UCSD-AML1 (cell line): ENCODE results near the gene LDLRAD3.

ENCODE experiments used
- DNase-seq: peaks from one replicate; lab custom pipeline; 2025; ENCODE audit not compliant: unreplicated experiment; lab: John Stamatoyannopoulos, UW

LDLRAD3 gene

DNA sequence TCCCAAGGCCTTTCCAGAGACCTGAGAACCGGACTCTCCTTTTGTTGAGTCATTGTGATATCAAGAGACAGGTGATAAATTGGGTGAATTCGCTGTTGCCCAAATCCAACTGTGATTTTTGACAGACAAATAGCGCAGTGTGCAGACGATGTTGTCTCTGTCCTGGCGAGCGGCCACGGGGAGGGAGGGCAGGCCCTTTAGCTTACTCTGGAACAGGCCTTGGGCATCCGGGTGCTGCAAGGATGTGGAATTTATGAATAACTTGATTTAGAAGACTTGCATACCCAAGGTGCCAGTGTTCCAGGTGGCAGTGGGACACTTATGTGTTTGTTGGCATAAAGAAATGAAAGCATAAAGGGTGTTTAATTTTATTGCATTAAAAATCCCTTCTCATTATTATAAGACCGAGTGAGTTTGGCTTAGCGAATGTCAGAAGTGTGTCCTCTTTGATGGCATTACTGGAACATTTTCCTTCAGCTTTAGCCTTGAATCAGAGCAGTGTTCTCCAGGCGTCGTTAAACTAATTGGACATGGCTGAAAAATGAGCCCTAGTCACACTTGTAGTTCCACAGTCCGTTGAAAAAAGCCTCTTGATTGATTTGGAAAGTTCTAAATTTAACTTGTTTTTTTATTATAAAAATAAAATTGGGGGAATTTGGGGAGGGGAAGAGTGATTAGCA lies 9.4 kb downstream of the LDLRAD3 start:
- DNase-seq = no peak

- no peak for DNase-seq
These were observed 10.3 kb downstream of the LDLRAD3 start for GRCh38 chr11:35954205-35954604.

- no peak for DNase-seq
These were observed 11.8 kb downstream of the LDLRAD3 start for GRCh38 chr11:35955636-35956035.

DNA sequence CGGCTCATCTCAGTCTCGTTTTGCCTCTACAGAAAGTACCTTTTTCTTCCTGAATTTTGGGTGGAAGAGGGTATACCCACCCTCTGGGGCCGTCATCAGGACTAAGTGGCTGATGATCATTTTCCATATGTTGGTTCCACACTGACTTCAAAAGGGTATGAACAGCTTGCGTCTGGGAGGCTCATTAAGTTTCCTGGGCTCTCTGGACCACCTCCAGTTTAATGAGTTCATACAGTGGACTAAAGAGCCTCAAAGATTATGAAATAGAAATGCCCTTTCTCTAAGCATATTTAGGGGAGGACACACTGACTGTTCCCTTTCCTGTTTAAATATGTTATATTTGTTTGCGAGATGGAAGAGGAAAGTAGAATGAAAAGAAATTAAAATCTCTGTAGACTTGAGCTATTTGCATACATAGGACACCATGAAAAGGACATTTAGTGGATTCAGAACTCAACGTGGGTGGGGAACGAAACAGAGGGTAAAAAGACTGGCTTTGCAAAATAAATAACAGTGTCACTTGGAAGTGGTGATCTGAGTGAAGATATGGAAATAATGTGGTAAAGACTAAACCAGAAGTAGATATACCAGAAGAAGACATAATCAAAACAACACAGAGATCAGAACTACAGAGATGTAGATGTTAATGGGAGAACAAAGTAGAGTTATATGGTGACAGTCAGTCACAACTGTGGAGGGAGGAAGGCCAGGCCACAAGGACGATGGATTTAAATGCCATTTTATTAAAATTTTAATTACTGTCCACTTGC lies 18.7 kb downstream of the LDLRAD3 start:
- no peak for DNase-seq

DNA sequence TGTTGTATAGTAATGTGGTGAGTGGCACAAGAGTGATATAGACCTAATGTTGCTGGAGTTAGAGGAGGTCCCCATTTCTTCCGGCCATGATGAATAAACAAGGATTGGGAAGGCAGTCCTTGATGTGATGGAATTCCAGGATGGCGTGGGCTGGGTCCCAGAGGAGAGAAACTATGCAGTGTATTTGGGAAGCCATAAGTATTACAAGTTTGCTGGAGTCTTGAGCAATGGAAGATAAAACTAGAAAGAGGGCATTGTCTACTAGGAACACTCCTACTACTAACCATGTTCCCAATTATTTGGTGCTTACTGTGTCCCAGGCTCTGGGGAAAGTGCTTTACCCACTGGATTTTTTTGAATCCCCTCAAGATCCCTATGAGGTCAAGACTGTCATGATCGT lies 20.0 kb downstream of the LDLRAD3 start:
- DNase-seq = no peak

DNA sequence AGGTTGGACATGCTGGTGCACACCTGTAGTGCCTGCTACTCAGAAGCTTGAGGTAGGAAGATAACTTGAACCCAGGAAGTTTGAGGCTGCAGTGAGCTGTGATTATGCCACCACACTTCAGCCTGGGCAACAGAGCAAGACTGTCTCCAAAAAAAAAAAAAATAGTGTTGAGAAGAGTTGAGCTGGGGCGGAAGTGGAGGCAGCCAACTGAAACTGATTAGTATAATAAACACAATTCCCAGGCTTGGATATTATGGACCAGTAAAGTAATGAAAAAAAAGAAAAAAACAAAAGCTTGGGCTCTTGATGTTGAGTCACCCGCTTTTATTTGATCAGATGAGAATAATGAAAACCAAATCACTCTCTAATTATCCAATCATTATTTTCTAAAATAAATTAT lies 21.0 kb downstream of the LDLRAD3 start:
- no peak for DNase-seq

GRCh38 chr11:35967042-35967441 lies 23.2 kb downstream of the LDLRAD3 start:
- no peak for DNase-seq

- DNase-seq = no peak
These were observed 24.7 kb downstream of the LDLRAD3 start for GRCh38 chr11:35968386-35969088.

GRCh38 chr11:35969089-35970042 lies 25.5 kb downstream of the LDLRAD3 start:
- DNase-seq = no peak

DNA sequence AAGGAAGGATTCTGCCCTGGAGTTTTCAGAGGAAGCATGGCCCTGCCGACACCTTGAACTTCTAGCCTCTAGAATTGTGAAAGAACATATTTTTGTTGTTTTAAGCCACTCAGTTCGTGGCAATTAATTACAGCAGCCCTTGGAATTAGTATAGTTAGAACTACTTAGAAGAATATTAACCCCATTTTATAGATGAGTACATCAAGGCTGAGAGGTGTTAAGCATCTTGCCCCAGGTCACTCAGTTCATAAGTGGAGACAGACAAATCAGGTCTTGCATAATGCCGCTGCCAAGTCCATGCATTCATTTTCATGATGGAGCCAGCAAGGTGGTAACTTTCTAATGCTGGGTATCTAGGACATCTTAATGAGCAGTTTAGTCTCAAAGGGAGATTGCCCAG lies 26.6 kb downstream of the LDLRAD3 start:
- no peak for DNase-seq

DNA sequence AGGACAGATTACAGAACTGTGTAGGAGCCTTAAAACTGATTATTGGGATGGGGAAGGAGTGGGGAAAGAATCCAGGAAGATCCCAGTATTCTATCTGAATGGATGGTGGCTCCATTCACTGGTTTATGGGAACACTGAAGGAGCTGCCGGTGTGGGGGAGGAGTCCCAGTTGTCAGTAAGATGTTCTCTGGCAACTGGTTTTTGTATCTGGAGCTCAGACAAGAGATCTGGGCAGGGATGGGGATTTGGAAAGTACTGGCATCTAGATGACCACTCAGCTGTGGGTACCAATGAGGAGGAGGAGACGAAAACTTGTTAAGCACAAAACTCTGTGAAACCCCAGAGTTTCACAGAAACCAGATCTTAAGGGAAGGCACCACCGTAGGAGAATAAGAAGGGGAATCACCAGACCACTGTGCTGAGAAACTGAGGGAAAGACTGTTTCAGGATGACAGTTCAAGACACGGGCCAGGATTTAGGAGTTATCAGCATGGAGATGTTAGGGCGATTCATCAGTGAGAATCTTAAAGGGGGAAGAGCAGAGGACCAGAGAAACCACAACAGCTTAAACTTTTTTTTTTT lies 28.1 kb downstream of the LDLRAD3 start:
- DNase-seq = no peak

- DNase-seq = no peak
These were observed 31.2 kb downstream of the LDLRAD3 start for GRCh38 chr11:35974882-35975589.

DNA sequence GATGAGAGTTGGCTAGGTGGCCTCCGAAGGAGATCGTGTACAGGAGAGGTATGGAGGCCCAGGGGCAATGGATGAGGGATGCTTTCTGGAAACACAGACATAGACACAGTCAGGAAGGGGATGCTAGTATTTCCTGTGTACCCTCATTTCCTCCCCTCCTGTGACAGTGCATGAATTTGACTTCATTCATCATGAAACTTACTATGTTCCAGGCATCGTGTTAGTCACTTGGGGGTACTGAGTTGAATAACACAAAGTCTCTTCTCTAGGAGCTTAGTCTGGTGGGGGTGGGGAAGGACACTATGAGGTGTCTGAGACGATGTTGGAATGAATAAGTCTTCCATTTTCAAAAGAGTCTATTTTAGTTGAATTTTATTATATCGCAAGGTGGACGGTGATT lies 32.6 kb downstream of the LDLRAD3 start:
- DNase-seq = no peak

DNA sequence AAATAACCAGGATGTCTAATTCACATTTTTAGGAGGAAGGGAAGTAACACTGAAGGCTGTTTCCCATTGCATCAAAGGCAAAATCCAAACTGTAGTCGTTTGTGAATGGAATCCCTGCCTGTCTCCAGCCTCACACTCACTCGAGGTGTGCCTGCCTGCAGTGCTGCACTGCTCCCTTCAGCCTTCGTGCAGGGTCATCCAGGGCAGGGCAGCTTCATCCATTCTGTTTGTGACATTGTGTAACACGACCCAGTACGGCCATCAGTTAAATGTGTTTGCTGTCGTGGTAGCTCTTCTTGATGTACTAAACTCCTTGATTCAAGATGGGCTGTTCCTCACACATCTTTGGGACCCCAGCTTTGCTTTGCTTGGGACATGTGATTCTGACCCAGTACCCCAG lies 34.3 kb downstream of the LDLRAD3 start:
- no peak for DNase-seq

GRCh38 chr11:35978891-35979290 lies 35.0 kb downstream of the LDLRAD3 start:
- DNase-seq = no peak

GRCh38 chr11:35980686-35981390 lies 37.0 kb downstream of the LDLRAD3 start:
- no peak for DNase-seq

DNA sequence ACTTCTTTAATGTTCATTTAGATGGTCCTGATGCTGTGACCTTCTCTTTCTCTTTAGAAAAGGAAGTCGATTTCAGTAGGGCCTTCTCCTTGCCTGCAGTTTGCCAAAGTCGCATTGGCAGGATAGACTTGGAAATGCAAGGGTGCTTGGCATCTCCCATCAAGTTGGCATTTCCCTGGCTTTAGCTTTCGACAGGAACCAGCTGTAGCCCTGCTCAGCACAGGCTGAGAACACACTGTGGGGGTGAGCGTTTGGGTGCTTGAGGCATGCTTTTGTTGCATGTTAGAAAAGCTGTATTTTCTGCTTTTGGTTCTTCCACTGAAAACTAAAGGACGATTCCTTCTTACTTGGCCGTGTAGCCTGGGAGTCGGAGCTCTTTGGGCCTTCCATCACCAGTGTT lies 37.7 kb downstream of the LDLRAD3 start:
- DNase-seq = no peak

DNA sequence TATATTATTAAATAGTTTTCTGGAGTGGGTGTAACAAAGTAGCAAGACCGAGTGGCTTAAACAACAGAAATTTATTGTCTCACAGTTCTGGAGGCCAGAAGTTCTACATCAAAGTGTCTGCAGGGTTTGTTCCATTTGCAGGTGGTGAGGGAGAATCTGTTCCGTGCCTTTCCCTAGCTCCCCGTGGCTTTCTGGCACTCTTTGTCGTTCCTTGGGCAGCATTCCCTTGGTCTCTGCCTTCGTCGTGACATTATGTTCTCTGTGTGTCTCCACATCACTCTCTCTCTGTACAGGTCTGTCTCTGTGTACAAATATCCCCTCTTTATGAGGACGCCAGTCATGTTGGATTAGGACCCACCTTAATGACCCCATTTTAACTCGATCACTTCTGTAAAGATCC lies 38.2 kb downstream of the LDLRAD3 start:
- no peak for DNase-seq

DNA sequence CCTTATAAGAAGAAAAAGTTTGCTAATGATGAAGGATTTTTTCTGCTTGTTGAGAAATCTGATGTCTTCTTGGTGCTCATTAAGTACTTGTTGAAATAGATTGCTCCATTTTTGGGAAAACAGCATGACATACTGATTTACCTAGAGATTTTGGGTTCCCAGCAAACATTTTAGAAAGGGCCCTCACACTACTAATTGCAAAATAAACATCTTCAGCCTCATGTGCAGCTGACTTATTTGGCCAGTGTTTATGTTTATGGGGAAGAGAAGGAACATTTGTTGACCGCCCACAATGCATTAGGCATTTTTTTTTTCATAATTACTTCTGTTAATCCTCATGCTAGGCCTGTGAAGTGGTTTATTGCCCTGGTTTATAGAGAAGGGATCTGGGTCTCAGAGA lies 40.1 kb downstream of the LDLRAD3 start:
- DNase-seq = no peak
